SIG-M5 treated with dmso at 0.1 percent for 504 hours (cell line): ENCODE measurements around the gene ASIC3.

Experiments
- DNase-seq: peaks from one replicate; lab custom pipeline; 2025; ENCODE audit not compliant: unreplicated experiment; lab: John Stamatoyannopoulos, UW

Gene ASIC3

DNA sequence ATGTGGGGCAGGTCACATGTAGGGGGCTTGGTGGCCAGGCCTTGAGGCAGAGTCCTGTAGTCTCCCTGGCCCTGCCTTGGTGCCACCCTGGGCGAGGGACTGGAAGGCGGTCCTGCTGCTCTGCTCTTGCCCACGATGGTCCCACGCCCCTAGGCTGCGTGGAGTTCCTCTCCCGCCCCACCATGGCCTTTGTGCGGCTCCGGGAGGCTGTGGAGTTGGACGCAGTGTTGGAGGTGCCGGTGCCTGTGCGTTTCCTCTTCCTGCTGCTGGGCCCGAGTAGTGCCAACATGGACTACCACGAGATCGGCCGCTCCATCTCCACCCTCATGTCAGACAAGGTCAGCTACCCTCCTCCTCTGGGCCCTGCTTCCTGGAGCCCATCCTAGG lies 22.2 kb downstream of the ASIC3 start:
- no peak for DNase-seq

DNA sequence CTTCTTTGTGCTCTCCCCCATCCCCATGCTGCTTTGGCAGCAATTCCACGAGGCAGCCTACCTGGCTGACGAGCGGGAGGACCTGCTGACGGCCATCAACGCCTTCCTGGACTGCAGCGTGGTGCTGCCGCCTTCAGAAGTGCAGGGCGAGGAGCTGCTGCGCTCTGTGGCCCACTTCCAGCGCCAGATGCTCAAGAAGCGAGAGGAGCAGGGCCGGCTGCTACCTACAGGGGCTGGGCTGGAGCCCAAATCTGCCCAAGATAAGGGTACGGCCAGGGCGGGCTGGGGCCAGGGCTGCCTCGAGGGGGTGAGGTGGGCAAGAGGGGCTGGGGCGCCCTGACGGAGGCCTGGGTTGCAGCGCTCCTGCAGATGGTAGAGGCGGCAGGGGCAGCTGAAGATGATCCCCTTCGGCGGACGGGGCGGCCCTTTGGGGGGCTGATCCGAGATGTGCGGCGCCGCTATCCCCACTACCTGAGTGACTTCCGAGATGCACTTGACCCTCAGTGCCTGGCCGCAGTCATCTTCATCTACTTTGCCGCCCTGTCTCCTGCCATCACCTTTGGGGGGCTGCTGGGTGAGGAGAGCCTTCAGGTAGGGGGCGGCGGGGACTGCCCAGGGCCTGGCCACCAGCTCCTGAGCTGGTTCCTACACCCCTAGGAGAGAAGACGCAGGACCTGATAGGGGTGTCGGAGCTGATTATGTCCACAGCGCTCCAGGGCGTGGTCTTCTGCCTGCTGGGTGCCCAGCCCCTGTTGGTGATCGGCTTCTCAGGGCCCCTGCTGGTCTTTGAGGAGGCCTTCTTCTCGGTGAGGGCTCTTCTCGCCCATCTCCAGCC lies 22.9 kb downstream of the ASIC3 start:
- DNase-seq = no peak

DNA sequence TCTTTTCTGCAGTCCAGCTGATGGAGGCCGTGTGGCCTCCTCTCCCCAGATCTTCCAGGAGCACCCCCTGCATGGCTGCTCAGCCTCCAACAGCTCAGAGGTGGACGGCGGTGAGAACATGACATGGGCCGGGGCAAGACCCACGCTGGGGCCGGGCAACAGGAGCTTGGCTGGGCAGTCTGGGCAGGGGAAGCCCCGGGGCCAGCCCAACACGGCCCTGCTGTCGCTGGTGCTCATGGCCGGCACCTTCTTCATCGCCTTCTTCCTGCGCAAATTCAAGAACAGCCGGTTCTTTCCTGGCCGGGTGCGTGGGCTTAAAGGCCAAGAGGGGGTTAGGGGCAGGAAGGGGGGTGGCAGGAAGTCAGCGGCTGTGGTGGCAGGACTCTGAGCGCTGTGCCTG lies 25.7 kb downstream of the ASIC3 start:
- DNase-seq = no peak

DNA sequence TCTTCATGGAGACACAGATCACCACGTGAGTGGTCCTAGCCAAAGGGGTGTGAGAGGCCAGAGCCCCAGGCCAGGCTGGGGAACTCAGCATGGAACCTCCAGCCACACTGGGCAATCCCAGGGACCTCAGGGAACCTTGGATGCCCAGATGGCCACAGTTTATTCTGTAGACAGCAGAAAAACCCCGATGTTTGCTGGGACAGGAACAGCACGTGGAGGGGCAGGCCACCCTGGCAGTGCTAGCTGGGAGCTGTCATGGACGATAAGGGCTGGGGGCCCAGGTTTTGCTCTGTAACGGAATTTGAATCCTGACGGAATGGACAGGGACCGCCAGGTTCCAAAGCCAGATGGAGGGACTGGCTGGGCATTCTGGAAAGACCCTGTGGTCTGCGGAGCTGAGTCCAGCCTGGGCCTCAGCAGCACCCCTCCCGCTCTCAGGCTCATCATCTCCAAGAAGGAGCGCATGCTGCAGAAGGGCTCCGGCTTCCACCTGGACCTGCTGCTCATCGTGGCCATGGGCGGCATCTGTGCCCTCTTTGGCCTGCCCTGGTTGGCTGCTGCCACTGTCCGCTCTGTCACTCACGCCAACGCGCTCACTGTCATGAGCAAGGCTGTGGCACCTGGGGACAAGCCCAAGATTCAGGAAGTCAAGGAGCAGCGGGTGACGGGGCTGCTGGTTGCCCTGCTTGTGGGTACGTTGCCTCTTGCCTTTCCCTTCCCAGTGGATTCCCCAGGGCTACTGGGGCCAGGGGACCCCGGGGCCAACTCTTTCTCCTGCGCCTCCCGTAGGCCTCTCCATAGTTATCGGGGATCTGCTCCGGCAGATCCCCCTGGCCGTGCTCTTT lies 26.7 kb downstream of the ASIC3 start:
- DNase-seq = no peak

DNA sequence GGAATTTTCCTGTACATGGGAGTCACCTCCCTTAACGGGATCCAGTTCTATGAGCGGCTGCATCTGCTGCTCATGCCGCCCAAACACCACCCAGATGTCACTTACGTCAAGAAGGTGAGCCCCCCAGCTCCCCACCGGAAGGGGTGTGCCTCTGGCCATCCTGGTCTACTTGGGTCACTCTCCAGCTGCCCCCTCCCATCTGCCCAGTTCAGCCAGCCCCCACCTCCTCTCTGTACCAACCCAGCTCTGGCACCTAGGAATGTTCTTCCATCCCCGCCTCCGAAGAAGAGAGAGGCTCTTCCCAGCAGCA lies 27.3 kb downstream of the ASIC3 start:
- DNase-seq = no peak

DNA sequence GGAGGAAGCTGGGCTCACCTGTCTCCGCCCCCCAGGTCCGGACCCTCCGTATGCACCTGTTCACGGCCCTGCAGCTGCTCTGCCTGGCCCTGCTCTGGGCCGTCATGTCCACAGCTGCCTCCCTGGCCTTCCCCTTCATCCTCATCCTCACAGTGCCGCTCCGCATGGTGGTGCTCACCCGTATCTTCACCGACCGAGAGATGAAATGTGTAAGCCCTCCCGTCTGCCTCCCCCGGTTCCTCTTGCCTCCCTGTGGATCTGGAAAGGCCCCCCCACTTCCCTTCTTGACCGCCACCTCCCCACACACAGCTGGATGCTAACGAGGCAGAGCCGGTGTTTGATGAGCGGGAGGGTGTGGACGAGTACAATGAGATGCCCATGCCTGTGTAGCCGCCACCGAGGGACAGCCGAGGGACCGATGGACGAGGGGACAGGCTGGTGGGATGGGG lies 27.7 kb downstream of the ASIC3 start:
- DNase-seq = no peak

DNA sequence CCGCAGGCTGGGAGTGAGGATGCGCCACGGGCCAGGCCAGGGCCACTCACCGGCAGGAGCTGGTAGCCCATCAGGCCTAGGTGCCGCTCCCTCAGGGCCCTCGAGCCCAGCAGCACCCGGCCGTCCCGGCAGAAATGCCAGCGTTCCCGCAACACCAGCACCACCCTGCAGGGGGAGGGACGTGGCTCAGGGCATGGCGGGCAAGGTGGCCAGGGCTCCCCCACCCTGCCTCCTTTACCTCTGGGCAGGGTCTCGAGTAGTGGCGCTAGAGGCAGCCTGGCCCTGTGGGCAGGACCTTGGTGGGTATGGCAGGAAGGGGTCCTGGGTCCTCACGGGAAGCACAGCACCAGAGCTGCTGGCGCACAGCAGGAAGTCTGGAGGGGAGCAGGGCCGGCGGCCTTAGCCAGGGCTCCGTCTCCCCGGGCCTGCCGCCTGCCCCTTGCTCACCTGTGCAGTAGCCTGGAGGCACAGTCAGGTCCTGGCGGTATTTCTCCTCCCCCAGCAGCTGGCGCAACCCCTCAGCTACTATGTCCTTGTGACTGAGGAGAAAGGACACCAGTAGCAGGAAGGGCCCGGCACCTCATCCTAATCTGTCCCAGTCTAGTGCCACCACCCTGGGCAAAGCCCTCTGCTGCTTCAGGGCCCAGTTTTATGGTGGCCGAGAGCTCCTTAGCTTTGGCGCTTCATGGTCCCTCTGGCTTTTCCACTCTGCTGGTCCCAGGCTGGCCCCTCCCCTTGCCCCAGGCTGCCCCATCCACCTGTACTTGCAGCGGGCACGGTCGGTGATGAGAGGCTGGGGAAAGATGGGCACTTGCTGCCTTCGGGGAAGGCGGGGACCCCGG lies 28.8 kb downstream of the ASIC3 start:
- DNase-seq = no peak

DNA sequence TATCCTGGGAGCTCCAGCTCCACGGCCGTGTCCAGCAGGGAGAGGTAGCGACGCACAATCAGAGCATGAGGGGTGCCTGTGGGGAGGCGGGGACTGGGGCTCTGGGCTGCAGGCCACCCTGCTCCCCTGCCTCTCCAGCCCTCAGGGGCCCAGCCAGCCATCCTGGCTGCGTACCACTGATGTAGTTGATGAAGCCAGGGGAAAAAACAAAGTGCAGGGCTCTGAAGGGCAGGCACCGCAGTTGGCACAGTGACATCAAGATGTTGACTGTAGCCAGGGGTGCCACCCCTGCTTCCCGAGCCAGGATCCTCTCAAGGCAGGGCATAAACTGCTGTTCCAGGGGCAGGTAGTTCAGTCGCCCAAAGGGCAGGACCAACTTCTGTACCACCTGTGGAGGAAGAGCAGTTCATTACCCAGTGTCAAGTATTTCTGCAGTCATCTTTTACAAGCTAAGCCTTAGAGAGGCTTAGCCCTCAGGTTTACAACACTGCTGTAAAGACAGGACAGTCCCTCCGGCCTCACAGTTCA lies 29.4 kb downstream of the ASIC3 start:
- no peak for DNase-seq

DNA sequence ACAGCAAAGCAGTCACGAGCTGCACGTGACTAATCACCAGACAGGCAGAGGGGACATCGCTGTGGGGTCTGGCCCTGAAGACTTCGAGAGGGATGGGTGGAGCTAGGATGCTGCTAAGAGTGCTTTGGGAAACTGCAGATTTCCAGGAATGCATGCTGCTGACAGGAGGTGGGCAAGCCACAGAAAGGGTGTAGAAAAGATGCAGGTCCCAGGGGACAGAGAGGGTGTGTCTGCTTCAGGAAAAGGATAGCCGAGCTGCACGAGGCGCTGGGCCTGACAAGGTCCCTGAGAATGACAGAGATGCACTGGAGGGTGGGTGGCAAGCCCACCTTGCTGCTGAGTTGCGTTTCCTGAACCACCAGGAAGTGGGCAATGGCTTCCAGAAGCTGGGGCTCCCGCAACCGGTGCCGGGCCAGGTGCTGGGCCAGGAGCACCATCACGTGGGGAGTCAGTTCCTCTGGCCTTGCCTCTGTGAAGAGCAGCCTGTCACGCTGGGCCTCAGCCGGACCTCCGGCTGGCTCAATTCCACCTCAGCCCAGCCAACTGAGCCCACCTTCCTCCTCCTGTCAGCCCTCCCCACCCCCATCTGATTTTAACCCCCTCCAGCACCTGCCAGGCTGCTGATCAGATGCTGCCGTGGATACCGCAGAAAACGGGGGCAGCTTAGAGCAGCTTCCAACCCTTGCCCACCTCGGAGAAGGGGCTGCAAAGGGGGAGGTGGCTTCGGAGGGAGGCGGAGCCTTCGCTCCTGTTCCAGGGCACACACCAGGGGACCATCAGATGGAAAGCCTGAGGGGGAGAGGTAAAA lies 30.1 kb downstream of the ASIC3 start:
- DNase-seq = no peak

DNA sequence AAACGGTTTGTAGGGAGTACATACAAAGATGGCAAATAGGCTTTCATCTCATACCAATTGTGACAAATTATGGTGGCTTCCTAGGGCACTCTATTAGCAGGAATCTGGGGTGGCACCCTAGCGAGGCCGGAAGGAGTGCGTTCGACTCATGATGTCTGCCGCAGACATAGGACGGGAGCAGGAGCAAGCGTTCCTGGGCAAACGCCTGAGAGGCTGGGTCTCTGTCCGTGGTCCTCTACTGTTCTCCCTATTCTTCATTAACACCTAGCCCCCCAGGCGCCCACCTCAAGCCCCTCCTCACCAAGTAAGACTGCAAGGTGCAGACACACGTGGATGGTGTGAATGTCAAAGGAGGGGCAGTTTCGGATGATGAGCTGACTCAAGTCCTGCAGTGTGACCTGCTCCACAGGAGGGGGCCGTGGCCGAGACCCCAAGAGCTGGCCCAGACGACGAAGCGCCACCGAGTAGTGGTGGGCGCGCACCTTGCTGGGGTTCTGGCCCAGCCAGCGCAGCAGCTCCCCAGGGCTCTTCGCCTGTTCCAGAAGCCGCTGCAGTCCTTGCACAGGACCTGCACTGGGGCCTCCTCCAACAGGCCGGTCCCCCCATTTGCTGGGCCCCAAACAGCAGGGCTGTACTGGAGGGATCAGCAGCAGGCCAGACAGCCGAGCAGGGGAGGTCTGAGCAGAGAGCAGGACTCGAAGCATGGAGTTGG lies 31.0 kb downstream of the ASIC3 start:
- DNase-seq = no peak

DNA sequence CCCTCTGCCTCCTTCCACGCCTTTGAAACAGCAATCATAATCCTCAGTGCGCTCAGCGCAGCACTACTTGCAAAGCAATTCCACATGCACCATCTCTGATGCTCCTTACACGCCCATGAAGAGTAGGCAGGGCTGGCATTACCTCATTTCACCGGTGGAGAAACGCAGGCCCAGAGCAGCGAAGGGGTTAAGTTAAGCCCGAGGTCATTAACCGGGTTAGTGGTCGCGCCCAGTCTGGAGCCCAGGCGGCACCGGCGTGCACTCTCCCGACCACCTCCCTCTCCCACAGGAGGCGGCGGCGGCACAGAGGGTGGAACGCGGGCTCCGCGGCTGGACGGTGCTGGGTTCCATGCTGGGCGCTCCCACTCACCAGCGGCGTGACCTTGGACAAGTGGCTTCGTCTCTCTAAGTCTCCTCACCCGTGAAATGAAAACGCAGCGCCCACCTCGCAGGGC lies 31.8 kb downstream of the ASIC3 start:
- DNase-seq = no peak

DNA sequence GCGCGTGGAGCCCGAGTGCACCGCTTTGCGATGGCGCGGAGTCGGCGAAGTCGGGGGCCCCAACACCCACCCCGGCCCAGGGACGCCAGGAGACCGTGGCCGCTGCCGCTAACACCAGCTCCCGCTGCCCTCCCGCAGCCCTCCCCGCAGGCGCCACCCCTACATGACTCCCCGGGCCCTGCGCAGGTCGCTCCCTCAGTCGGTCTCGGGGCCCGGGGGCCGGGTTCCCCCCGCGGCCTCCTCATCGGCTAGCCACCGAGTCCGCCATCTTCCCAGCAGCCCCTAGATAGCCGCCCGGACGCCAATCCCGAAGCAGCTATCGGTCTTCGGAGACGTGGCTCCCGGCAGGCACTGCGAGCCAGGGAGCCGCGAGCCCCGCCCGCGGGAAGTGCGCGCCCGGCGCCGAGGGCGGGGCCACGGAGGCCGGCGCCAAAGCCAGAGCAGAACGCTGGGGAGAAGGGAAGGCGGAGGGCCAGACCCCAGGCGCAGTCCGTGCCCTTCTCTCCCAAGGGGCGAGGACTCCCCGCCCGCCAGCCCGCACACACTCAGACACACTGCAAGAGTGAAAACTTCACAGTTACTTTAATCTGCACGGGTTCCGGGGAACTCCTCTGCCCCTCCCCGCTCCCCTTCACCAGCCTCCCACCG lies 32.3 kb downstream of the ASIC3 start, which contains the start of gene FASTK:
TSS of gene FASTK (minus strand) at position 288 of the 648 bp plus-strand sequence. CDS start at position 245, 43 bp downstream.
- DNase-seq = peak; percentile 87

DNA sequence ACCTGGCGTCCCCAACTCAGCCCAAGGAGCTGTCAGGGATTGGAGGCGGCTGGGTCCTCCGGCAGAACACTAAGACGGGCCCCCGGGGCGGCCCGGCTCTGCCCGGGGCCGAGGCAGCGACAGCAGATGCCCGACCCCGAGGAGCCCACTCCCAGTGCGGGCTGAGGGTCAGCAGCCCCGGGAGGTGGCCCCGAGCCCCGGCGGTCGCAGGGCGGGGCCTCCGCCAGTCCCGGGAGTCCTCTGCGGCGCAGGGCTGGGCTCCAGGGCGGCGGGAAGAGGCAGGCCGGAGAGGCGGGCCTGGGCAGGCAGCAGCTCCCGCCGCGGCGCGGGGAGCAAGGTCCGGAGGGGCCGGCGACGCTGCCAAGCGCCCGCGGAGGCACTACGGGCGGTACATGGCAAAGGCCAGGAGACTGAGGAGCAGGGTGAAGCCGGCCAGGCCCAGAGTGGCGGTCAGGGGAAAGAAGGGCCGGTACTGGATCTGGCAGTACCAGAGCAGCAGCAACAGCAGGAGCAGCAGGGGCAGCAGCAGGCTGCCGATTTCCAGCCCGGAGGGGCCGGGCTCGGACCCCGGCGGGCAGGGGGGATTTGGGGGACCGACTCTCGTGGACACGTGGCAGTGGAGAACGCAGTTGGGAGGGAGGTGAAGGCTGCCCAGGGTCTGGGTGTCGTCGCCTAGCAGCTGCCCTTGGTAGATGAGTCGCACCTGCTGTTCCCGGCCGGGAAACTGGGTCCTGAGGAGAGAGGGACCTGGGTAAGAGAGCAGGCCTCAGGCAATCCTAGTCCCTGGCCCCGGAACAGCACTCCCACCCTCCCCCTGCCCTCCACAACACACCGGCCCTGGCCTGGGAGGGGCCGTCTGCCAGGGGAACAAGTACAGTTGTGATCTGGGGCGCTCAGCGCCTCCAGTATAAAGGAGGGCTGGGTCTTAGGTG lies 33.1 kb downstream of the ASIC3 start:
- no peak for DNase-seq

DNA sequence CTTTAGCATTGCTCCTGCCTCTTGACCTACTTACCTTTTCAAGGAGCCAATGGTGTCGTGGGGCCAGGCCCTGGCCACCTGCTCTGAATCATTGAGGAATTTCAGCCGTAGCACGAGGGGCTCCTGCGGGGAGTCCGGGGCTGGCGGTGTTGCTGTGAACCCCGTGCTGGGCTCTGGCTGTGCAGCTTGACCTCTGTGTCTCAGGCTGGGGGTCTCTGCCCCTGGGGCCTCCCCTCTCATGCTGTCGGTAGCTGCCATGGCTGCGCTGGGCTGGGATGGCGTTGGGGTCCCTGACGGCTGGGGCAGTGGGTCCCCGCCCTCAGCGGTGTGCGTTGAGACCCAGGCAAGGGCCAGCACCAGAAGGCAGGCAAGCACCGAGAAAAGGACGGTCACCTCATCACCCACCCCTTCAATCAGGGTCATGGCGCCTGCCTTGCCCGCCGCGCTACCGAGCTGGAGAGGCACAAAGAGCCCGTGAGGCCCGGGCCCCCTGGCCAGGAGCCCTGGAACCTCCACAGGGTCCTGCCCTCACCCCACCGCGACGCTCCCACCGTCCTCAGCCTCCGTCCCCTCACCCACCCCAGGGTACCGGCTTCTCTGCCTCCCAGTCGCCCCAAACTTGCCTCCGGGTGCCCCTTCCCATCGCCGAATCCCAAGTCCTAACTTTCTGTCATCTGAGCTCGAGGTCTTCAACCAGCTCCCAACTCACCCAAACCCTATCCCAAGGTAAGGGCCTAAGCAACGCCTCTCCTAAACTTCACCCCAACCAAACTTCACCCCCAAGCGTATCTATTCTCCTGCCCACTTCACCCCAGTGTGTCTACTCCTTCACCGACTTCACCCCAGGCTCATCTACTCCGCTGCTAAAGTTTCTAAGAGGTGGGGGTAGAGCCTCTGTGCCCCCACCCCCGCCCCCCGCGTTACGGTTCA lies 34.1 kb downstream of the ASIC3 start:
- DNase-seq = no peak

DNA sequence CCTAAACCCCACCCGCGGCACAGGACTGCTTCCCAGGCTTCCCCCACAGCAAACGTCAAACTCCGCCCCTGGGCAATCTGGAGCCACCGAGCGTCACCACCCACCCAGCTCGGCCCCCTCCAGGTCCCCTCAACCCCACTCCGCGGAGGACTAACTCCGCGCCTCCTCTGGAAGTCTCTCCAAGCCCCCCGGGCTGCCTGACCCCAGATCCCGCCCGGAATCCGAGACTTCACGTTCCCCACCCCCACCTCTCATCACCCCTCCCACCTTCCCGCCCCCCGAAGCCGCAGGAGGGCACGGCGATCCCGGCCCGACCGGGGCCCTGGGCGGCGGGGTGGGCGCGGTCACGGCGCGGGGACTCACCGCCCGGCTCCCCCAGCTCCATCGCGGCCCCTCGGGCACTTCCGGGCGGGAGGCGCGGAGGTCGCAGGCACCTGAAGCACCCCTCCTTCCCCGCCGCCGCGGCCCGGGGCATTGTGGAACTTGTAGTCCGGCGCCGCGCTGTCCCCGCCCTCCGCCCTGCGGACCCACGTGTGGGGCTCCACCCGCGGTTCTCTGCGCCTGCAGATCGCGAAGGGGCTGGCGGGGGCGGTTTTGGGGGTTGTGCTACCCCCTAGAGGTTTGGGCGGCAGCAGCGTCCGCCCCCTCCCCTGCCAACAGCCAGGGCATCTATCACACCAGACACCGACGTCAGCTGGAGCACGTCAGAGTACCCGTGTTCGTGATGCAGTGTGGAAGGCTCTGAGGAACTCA lies 34.9 kb downstream of the ASIC3 start, which contains the start of gene TMUB1:
TSS of gene TMUB1 (minus strand) at position 423 of the 753 bp plus-strand sequence. CDS start 930 bp downstream, outside the sequence.
- DNase-seq = peak; percentile 62

DNA sequence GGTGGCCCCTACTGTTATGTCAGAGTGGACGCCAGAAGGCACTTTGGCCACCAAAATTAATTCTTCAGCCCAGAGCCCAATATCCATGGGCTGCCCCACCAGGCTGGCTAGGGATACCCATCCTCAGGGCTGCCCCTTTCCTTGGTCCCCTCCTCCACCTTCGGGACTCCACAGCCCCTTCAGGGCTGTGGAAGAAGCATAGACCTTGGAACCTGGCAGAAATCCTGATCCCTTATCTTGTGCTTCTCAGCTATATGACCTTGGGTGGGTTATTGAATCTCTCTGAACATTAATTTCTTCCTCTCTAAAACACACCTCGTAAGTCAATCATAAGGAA lies 35.5 kb downstream of the ASIC3 start:
- no peak for DNase-seq
